ENCODE data around the gene TBX6. TPM values are rescaled to one million over a fixed set of nuclear protein-coding genes. Genes with fewer than 3 reads are reported as not detected.

Gene TBX6, protein sequence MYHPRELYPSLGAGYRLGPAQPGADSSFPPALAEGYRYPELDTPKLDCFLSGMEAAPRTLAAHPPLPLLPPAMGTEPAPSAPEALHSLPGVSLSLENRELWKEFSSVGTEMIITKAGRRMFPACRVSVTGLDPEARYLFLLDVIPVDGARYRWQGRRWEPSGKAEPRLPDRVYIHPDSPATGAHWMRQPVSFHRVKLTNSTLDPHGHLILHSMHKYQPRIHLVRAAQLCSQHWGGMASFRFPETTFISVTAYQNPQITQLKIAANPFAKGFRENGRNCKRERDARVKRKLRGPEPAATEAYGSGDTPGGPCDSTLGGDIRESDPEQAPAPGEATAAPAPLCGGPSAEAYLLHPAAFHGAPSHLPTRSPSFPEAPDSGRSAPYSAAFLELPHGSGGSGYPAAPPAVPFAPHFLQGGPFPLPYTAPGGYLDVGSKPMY
- under 0.01 and 0.15 TPM in 2 replicates for total RNA-seq

GRCh38 chr16:30091474-30092372, at the start of gene TBX6:
TBX6 (minus strand) TSS chr16:30091924; CDS start chr16:30091193, 731 bp downstream.

DNA sequence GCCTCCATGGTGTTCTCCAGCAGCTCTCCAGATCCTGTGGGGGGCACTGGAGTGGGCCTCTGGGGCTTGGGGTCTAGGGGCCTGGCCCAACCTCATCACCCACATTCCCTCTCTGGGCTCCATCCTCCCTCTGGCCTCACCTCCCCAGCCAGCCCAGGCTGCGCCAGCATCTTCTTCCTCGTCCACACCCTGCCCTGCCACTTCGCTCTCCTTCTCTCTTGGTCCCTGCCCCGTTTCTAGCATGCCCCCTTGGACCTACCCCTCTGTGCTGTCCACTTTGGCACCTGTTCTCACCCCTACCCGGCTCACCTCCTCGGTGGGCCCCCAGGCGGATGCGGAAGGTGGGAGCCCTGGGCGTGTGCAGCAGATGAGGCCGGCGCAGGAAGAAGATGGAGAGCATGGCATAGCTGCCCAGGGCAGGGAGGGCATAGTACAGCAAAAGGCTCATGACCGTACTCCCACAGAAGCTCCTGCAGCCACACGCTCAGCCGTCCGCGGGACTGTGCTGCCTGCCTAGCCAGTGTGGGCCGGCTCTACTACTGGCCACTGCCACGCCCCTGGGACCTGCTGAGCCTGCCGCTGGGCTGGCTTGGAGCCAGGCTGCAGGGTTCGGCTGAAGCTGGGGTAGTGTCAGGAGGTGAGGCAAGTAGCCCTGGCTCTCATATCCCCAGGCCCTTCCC, 21.4 kb upstream of the TBX6 start, which contains the start of gene GDPD3:
Gene GDPD3, minus strand, starts transcription at position 507 of the 680 bp plus-strand sequence. Its CDS starts 59 bp downstream, at position 448.

GRCh38 chr16:30096105-30096861, 4.6 kb upstream of the TBX6 start, which contains the start of gene YPEL3:
YPEL3 (minus strand) TSS chr16:30096213; CDS start chr16:30095482, 731 bp downstream.

GRCh38 chr16:30075503-30076275, 16.0 kb downstream of the TBX6 start, which contains the start of gene PPP4C:
PPP4C (plus strand) TSS chr16:30075994; CDS start chr16:30076378, 384 bp downstream.

GRCh38 chr16:30065102-30065942, 26.4 kb downstream of the TBX6 start, which contains the start of gene ALDOA:
ALDOA (plus strand) TSS chr16:30065760; CDS start chr16:30066898, 1,138 bp downstream.

Other genes with a start within 250 kb of the TBX6 start
- 80.6 and 87.8 TPM in 2 replicates for gene CDIPT, start 228.7 kb downstream of the TBX6 start, total RNA-seq
- 1.7 and 3.4 TPM in 2 replicates for gene SEZ6L2, start 192.4 kb downstream of the TBX6 start, total RNA-seq
- 2.9 and 4.8 TPM in 2 replicates for gene ASPHD1, start 191.4 kb downstream of the TBX6 start, total RNA-seq
- 7.2 and 8.6 TPM in 2 replicates for gene KCTD13, start 165.7 kb downstream of the TBX6 start, total RNA-seq
- gene TMEM219, start 129.8 kb downstream of the TBX6 start, total RNA-seq, result 99.9 and 105 TPM in 2 replicates
- 27.4 and 30.8 TPM in 2 replicates for gene TAOK2, start 118.1 kb downstream of the TBX6 start, total RNA-seq
- 17.3 and 18.7 TPM in 2 replicates for gene HIRIP3, start 96.3 kb downstream of the TBX6 start, total RNA-seq
- 101 and 119 TPM in 2 replicates for gene INO80E, start 95.7 kb downstream of the TBX6 start, total RNA-seq
- 0.30 and 0.34 TPM in 2 replicates for gene DOC2A, start 80.9 kb downstream of the TBX6 start, total RNA-seq
- gene C16orf92, start 68.7 kb downstream of the TBX6 start, total RNA-seq, result not detected in 2 replicates
- 0.15 and 0.34 TPM in 2 replicates for gene TLCD3B, start 60.7 kb downstream of the TBX6 start, total RNA-seq
- gene ALDOA, start 26.2 kb downstream of the TBX6 start, total RNA-seq, result 1,260 and 1,271 TPM in 2 replicates
- gene PPP4C, start 15.9 kb downstream of the TBX6 start, total RNA-seq, result 123 and 132 TPM in 2 replicates
- gene YPEL3, start 4.3 kb upstream of the TBX6 start, total RNA-seq, result 25.9 and 28.7 TPM in 2 replicates
- 0.17 and 0.74 TPM in 2 replicates for gene GDPD3, start 21.6 kb upstream of the TBX6 start, total RNA-seq
- gene MAPK3, start 31.3 kb upstream of the TBX6 start, total RNA-seq, result 67.2 and 82.8 TPM in 2 replicates
- gene CORO1A, start 91.7 kb upstream of the TBX6 start, total RNA-seq, result 7.4 and 7.7 TPM in 2 replicates
- gene BOLA2B, start 101.7 kb upstream of the TBX6 start, total RNA-seq, result 442 and 580 TPM in 2 replicates
- 32.0 and 42.2 TPM in 2 replicates for gene SLX1A, start 102.0 kb upstream of the TBX6 start, total RNA-seq
- gene SULT1A3, start 107.3 kb upstream of the TBX6 start, total RNA-seq, result 1.2 and 1.8 TPM in 2 replicates
- 0.30 TPM in 1 of 2 replicates, not detected in the other for gene NPIPB13, start 156.6 kb upstream of the TBX6 start, total RNA-seq

Measured in bronchus fibroblast of lung (primary cell).